GM18499 (cell line): ENCODE results near the gene CCDC110.
A peak's percentile ranks its signal among the peaks of the same experiment; 100 is the strongest.

ENCODE experiments used
- ATAC-seq: cut with Tn5 transposase; IDR thresholded peaks from one replicate; pipeline ENCODE4 v1.9.1; 2021; ENCODE audit warnings: moderate number of reproducible peaks; ENCODE audit not compliant: insufficient read depth, unreplicated experiment

Gene CCDC110

GRCh38 chr4:185479507-185479971, 8.0 kb upstream of the CCDC110 start:
- peak; percentile 92 for ATAC-seq

GRCh38 chr4:185473247-185473646, 1.7 kb upstream of the CCDC110 start:
- no peak for ATAC-seq

- ATAC-seq: no peak
Measured at GRCh38 chr4:185472103-185472542, 590 bp upstream of the CCDC110 start.

- ATAC-seq: no peak
Measured at GRCh38 chr4:185470501-185471195, 885 bp downstream of the CCDC110 start.

GRCh38 chr4:185469580-185470154, 1.9 kb downstream of the CCDC110 start:
- ATAC-seq: no peak

GRCh38 chr4:185468999-185469398, 2.5 kb downstream of the CCDC110 start:
- ATAC-seq: no peak

GRCh38 chr4:185467991-185468390, 3.5 kb downstream of the CCDC110 start:
- ATAC-seq: no peak

GRCh38 chr4:185467101-185467500, 4.4 kb downstream of the CCDC110 start:
- ATAC-seq: no peak

GRCh38 chr4:185465707-185466106, 5.8 kb downstream of the CCDC110 start:
- no peak for ATAC-seq

GRCh38 chr4:185464887-185465286, 6.6 kb downstream of the CCDC110 start:
- ATAC-seq: no peak

GRCh38 chr4:185464183-185464582, 7.3 kb downstream of the CCDC110 start:
- ATAC-seq: no peak

- ATAC-seq: no peak
Measured at GRCh38 chr4:185463541-185463940, 8.0 kb downstream of the CCDC110 start.

GRCh38 chr4:185461565-185461964, 10.0 kb downstream of the CCDC110 start:
- ATAC-seq: no peak

GRCh38 chr4:185457136-185457535, 14.4 kb downstream of the CCDC110 start:
- no peak for ATAC-seq

GRCh38 chr4:185456131-185456530, 15.4 kb downstream of the CCDC110 start:
- ATAC-seq: no peak

- ATAC-seq: no peak
Measured at GRCh38 chr4:185445209-185445608, 26.3 kb downstream of the CCDC110 start.

GRCh38 chr4:185441479-185441878, 30.1 kb downstream of the CCDC110 start:
- ATAC-seq: no peak

- ATAC-seq: peak; percentile 73
Measured at GRCh38 chr4:185437809-185438208, 33.7 kb downstream of the CCDC110 start.

- no peak for ATAC-seq
Measured at GRCh38 chr4:185435466-185435865, 36.1 kb downstream of the CCDC110 start.

- no peak for ATAC-seq
Measured at GRCh38 chr4:185429660-185430059, 41.9 kb downstream of the CCDC110 start.

GRCh38 chr4:185426960-185427688, 44.4 kb downstream of the CCDC110 start:
- no peak for ATAC-seq
